ENCODE results near the gene SMIM1. TPM values are rescaled to one million over a fixed set of nuclear protein-coding genes. Genes with fewer than 3 reads are reported as not detected.

The SMIM1 gene
- total and polyA plus RNA-seq, 2 of the 4 experiments (the other 2 are of a cell fraction): 0.90 to 3.4 TPM

DNA sequence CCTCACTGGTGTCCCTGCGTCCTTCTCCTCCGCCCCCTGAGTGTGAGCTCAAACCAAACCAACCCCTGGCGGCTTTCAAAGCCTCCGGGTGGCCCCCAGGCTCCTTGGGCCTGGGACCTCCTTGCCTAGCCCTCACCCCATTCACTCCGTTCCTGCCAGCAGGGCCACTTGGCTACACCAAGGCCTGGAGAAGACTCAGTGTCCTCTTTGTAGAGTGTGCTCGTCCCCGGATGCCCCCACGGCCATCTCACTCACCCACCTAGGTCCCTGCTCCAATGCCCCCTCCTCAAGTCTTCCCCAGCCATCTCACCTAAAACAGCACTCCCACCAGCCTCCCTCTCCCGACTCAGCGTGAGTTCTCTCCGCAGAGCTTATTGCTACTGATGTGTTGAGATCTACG, 27.5 kb upstream of the SMIM1 start:
- ATAC-seq (ENCODE audit: low read depth): no peak
- Histone ChIP-seq H4K5ac (ENCODE audit: low read depth, low read length) (no peak overlapping the region), H2AK5ac (ENCODE audit: low read depth, low read length) (no peak overlapping the region), H3K36me3 (ENCODE audit: control insufficient read depth, insufficient read depth, low read length) (peaks cover 24% of the 10 kb centered on the region), H3K18ac (ENCODE audit: low read depth, low read length) (no peak overlapping the region), H4K8ac (ENCODE audit: low read depth in 2 of 2, low read length in 2 of 2) (no peak overlapping the region), H4K91ac (ENCODE audit: insufficient read depth, low read depth, low read length) (no peak overlapping the region), H4K20me1 (ENCODE audit: insufficient read depth, low read length) (no peaks in the 10 kb centered on the region; the same call in 1 of the 2 replicates), H3K27me3 (ENCODE audit: control insufficient read depth, insufficient read depth, low read length) (peaks cover 2% of the 10 kb centered on the region; the same call in 1 of the 2 replicates), H3K56ac (ENCODE audit: extremely low read depth, insufficient read depth, low read length) (no peak overlapping the region), H3K4me3 (ENCODE audit: insufficient read depth, low read depth, low read length) (no peak overlapping the region), H3K23ac (ENCODE audit: low read depth, low read length) (no peak overlapping the region), H3K27ac (ENCODE audit: insufficient read depth, low read length) (no peak overlapping the region), H3K14ac (replicated peaks; ENCODE audit: low read depth, low read length) (no peak overlapping the region), H3K4me1 (ENCODE audit: control insufficient read depth, insufficient read depth, low read length) (peaks cover 8% of the 10 kb centered on the region; the same call in 1 of the 2 replicates), H2AFZ (replicated peaks; ENCODE audit: low read length, poor library complexity) (no peak overlapping the region), H3K79me1 (ENCODE audit: low read depth in 1 of 2, low read length in 2 of 2) (peaks cover 15 to 27% of the 10 kb centered on the region in 2 experiments), H3K4ac (ENCODE audit: low read depth, low read length) (no peak overlapping the region), H2BK5ac (ENCODE audit: low read depth, low read length, poor library complexity, severe bottlenecking) (no peak overlapping the region), H2BK120ac (ENCODE audit: low read depth, low read length) (no peak overlapping the region), H3K9me1 (ENCODE audit: insufficient read depth, low read length) (peaks cover 10% of the 10 kb centered on the region; the same call in 1 of the 2 replicates), H3K9ac (ENCODE audit: low read depth, low read length) (no peak overlapping the region), H2BK20ac (ENCODE audit: low read depth, low read length) (no peak overlapping the region), H3K9me3 (ENCODE audit: control insufficient read depth, insufficient read depth, low read length) (no peaks in the 10 kb centered on the region), H3K4me2 (ENCODE audit: low read depth, low read length) (no peak overlapping the region; the same call in 1 of the 2 replicates), H2BK15ac (ENCODE audit: low read depth, low read length) (no peak overlapping the region), H2AK9ac (replicated peaks; ENCODE audit: low read depth, low read length, poor library complexity) (no peak overlapping the region)
- no TSS peak for BruUV-seq (replicated peaks)
- TF ChIP-seq CEBPB (IDR thresholded peaks at IDR 0.05; ENCODE audit: low read depth, low read length) (no peak), MXI1 (IDR thresholded peaks at IDR 0.05; ENCODE audit: borderline replicate concordance, low read depth, low read length) (no peak), RCOR1 (IDR thresholded peaks at IDR 0.05; ENCODE audit: insufficient replicate concordance, low read length) (no peak), RAD21 (IDR thresholded peaks at IDR 0.05; ENCODE audit: low read length) (no peak), CHD1 (IDR thresholded peaks at IDR 0.05; ENCODE audit: low read depth, low read length) (no peak), NFE2L2 (IDR thresholded peaks at IDR 0.05; ENCODE audit: low read depth, low read length) (no peak), POLR2A (IDR thresholded peaks at IDR 0.05; ENCODE audit: low read depth, low read length) (no peak), SMC3 (IDR thresholded peaks at IDR 0.05; ENCODE audit: low read depth, low read length) (no peak), MAFK (IDR thresholded peaks at IDR 0.05; ENCODE audit: low read depth, low read length) (no peak), MAZ (IDR thresholded peaks at IDR 0.05; ENCODE audit: borderline replicate concordance, low read depth, low read length) (no peak), FOS (IDR thresholded peaks at IDR 0.05; ENCODE audit: low read depth, low read length) (no peak), RFX5 (IDR thresholded peaks at IDR 0.05; ENCODE audit: low read depth, low read length) (no peak), BHLHE40 (IDR thresholded peaks at IDR 0.05; ENCODE audit: low read depth, low read length) (no peak)
- TF ChIP-seq, protein P1, sequence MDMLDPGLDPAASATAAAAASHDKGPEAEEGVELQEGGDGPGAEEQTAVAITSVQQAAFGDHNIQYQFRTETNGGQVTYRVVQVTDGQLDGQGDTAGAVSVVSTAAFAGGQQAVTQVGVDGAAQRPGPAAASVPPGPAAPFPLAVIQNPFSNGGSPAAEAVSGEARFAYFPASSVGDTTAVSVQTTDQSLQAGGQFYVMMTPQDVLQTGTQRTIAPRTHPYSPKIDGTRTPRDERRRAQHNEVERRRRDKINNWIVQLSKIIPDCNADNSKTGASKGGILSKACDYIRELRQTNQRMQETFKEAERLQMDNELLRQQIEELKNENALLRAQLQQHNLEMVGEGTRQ (IDR thresholded peaks at IDR 0.05; ENCODE audit: low read depth, low read length): no peak
- TF ChIP-seq, protein P2, sequence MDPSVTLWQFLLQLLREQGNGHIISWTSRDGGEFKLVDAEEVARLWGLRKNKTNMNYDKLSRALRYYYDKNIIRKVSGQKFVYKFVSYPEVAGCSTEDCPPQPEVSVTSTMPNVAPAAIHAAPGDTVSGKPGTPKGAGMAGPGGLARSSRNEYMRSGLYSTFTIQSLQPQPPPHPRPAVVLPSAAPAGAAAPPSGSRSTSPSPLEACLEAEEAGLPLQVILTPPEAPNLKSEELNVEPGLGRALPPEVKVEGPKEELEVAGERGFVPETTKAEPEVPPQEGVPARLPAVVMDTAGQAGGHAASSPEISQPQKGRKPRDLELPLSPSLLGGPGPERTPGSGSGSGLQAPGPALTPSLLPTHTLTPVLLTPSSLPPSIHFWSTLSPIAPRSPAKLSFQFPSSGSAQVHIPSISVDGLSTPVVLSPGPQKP (IDR thresholded peaks at IDR 0.05; ENCODE audit: borderline replicate concordance, low read depth, low read length): no peak
- TF ChIP-seq, protein P3, sequence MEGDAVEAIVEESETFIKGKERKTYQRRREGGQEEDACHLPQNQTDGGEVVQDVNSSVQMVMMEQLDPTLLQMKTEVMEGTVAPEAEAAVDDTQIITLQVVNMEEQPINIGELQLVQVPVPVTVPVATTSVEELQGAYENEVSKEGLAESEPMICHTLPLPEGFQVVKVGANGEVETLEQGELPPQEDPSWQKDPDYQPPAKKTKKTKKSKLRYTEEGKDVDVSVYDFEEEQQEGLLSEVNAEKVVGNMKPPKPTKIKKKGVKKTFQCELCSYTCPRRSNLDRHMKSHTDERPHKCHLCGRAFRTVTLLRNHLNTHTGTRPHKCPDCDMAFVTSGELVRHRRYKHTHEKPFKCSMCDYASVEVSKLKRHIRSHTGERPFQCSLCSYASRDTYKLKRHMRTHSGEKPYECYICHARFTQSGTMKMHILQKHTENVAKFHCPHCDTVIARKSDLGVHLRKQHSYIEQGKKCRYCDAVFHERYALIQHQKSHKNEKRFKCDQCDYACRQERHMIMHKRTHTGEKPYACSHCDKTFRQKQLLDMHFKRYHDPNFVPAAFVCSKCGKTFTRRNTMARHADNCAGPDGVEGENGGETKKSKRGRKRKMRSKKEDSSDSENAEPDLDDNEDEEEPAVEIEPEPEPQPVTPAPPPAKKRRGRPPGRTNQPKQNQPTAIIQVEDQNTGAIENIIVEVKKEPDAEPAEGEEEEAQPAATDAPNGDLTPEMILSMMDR (conservative IDR thresholded peaks at IDR 0.05; ENCODE audit: low read depth, low read length): no peak
- POLR2A ChIA-PET (ENCODE audit: unreplicated experiment): no interaction called here
- in situ Hi-C loops (cut with MboI; ENCODE audit: low sequenced_read_pairs): no loop called here
- intact Hi-C loops (cut with micrococcal nuclease): no loop called here
- dilution Hi-C loops (cut with HindIII; ENCODE audit: low sequenced_read_pairs, unreplicated experiment): no loop called here
- 91% methylated on average over 8 of the region's 12 CpGs; no CpG with 5 or more reads in 1 of the 2 experiments for WGBS, 2 experiments (ENCODE audit: extremely low coverage in 2 of 2, insufficient read length in 1 of 2)
- no peak for DNase-seq
- CTCF ChIA-PET: no interaction called here
